Ascending aorta (tissue), 2 donors: ENCODE measurements around the gene COPG2. TPM values are rescaled to one million over a fixed set of nuclear protein-coding genes. Genes with fewer than 3 reads are reported as not detected.
"Not testable (repeated sequence)": the region's sequence is repeated elsewhere in the genome, so short reads cannot be mapped to it uniquely, and the experiment has no call there.

ENCODE experiments used
- DNase-seq, 2 donors: peaks; one replicate each; pipeline ENCODE4 v3.0.0-alpha.2; 2019; ENCODE audit warnings: low spot score in 2 of 2
- H3K27ac ChIP-seq, 2 donors: fragments of 200-600 bp; sonication (generic); one replicate each; pipeline ENCODE4 v1.5.1; 2016 to 2017; ENCODE audit warnings: mild to moderate bottlenecking in 1 of 2
- H3K27me3 ChIP-seq: fragments of 200-600 bp; sonication (generic); one replicate; pipeline ENCODE4 v1.5.1; 2017
- H3K36me3 ChIP-seq, 2 donors: fragments of 200-600 bp; sonication (generic); one replicate each; pipeline ENCODE4 v1.5.1; 2016
- H3K4me1 ChIP-seq, 2 donors: fragments of 200-600 bp; sonication (generic); one replicate each; pipeline ENCODE4 v1.5.1; 2016 to 2017; ENCODE audit warnings: mild to moderate bottlenecking in 1 of 2
- H3K4me3 ChIP-seq, 2 donors: fragments of 200-600 bp; sonication (generic); one replicate each; pipeline ENCODE4 v1.5.1; 2016 to 2017; ENCODE audit warnings: mild to moderate bottlenecking in 1 of 2
- H3K9me3 ChIP-seq, 2 donors: fragments of 200-600 bp; sonication (generic); one replicate each; pipeline ENCODE4 v1.5.1; 2016
- intact Hi-C: fragments of 100-400 bp; cut with DNase I; formaldehyde crosslinking; loops from one replicate; pipeline ENCODE4 v1.15.1; 2023
- total RNA-seq: library from RNA; depleted of rRNA; stranded (reverse); fragments of >200 nt; gene quantifications from one replicate; pipeline ENCODE4 v1.1.0, GENCODE V29; 2016
- TF ChIP-seq, protein P1 (sequence below), 3 experiments: fragments of 200-600 bp in 2 of 3; fragments of 450-650 bp in 1 of 3; sonication (generic) in 2 of 3; IDR thresholded peaks; one replicate each; pipeline ENCODE4 v1.5.1; 2016 to 2019; ENCODE audit warnings: antibody characterized with exemption in 3 of 3, mild to moderate bottlenecking in 1 of 3, moderate library complexity in 1 of 3

Gene COPG2
- total RNA-seq, 1 donor from 2014 or later: 5.4 TPM

DNA sequence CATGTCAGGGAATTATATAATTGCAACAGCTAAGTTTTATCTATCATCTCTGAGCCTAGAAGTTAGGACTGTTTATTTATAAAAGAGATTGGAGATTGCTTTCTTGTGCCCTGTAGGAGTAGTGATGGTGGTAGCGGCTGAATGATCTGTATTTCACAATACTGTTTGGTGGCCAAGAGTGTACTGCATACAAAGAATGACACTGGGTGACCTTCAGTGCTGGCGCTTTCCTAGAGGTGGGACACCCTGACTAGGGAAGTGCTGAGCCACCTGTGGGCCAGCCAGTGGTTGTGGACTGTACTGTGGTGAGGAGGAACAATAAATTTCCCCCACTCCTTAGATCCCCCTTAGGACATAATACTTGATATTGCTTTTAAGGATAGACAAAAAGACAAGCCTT lies 53.0 kb downstream of the COPG2 start:
- Histone ChIP-seq H3K36me3 (peaks cover 0 to 36% of the 10 kb centered on the region in 2 donors), H3K4me1 (no peaks in the 10 kb centered on the region), H3K9me3 (peaks cover 0 to 5% of the 10 kb centered on the region in 2 donors), H3K27ac (no peak overlapping the region), H3K27me3 (no peaks in the 10 kb centered on the region), H3K4me3 (no peak overlapping the region)
- no peak for DNase-seq
- TF ChIP-seq, protein P1, sequence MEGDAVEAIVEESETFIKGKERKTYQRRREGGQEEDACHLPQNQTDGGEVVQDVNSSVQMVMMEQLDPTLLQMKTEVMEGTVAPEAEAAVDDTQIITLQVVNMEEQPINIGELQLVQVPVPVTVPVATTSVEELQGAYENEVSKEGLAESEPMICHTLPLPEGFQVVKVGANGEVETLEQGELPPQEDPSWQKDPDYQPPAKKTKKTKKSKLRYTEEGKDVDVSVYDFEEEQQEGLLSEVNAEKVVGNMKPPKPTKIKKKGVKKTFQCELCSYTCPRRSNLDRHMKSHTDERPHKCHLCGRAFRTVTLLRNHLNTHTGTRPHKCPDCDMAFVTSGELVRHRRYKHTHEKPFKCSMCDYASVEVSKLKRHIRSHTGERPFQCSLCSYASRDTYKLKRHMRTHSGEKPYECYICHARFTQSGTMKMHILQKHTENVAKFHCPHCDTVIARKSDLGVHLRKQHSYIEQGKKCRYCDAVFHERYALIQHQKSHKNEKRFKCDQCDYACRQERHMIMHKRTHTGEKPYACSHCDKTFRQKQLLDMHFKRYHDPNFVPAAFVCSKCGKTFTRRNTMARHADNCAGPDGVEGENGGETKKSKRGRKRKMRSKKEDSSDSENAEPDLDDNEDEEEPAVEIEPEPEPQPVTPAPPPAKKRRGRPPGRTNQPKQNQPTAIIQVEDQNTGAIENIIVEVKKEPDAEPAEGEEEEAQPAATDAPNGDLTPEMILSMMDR (IDR thresholded peaks at IDR 0.05): no peak
- intact Hi-C loops: no loop called here

DNA sequence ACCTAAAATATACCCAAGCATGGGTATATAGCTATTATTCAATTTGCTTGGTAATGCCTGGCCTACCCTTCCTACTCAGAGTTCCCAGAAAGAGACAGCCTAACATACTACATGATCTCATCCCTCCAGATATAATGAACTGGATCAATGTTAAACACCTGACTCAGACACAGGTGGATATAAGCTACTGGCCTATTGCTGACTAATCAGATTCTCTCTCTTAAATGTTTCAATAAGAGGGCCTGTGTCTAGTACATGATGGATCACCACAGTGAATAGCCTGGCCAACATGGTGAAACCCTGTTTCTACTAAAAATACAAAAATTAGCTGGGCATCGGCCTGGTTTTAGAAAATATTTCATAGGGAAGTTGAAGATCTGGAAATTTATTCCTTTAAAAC lies 54.1 kb downstream of the COPG2 start:
- no peak for DNase-seq
- intact Hi-C loops: no loop called here
- Histone ChIP-seq H3K9me3 (peaks cover 0 to 5% of the 10 kb centered on the region in 2 donors), H3K27me3 (no peaks in the 10 kb centered on the region), H3K4me3 (no peak overlapping the region), H3K4me1 (no peaks in the 10 kb centered on the region), H3K27ac (no peak overlapping the region), H3K36me3 (peaks cover 0 to 46% of the 10 kb centered on the region in 2 donors)
- TF ChIP-seq, protein P1 (IDR thresholded peaks at IDR 0.05): no peak

DNA sequence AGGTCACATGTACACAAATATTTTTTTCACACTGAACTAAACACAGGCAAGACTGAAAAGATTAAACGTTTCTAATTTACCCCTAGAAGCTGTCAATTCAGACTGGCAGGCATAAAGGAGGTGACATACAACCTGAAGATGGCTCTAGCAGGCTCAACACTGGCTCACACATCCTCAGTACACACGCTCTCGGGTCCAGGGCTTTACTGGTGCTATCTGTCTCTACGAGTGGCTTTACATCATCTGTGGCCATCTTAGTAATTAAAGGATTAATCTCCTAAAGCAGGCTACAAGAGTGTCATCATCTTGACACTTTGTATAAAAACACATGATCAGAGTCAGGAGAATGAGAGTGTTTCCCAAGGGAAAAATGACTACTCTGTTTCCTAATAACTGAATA lies 57.3 kb downstream of the COPG2 start:
- H3K27ac ChIP-seq: no peak overlapping the region
- peaks cover 5 to 77% of the 10 kb centered on the region in 2 donors for H3K36me3 ChIP-seq
- H3K4me1 ChIP-seq: no peaks in the 10 kb centered on the region
- no peaks in the 10 kb centered on the region for H3K9me3 ChIP-seq
- no peak for DNase-seq
- H3K4me3 ChIP-seq: no peak overlapping the region
- no peaks in the 10 kb centered on the region for H3K27me3 ChIP-seq
- intact Hi-C loops: no loop called here
- TF ChIP-seq, protein P1 (IDR thresholded peaks at IDR 0.05): no peak

DNA sequence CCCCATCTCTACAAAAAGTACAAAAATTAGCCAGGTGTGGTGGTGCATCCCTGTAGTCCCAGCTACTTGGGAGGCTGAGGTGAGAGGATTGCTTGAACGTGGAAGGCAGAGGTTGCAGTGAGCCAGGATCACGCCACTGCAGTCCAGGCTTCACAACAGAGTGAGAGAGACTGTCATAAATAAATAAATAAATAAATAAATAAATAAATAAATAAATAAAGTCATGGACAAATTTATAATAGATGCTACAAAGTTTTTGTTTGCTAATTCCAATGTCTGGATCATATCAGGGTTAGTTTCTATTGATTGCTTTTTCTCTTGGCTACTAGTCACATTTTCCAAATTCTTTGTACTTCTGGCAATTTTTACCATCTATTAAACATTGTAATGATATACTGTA lies 61.5 kb downstream of the COPG2 start:
- H3K4me1 ChIP-seq, H3K9me3 ChIP-seq, H3K27ac ChIP-seq, H3K27me3 ChIP-seq, intact Hi-C loops, H3K4me3 ChIP-seq, DNase-seq: not testable (repeated sequence)
- peaks cover 5 to 64% of the 10 kb centered on the region in 2 donors for H3K36me3 ChIP-seq

DNA sequence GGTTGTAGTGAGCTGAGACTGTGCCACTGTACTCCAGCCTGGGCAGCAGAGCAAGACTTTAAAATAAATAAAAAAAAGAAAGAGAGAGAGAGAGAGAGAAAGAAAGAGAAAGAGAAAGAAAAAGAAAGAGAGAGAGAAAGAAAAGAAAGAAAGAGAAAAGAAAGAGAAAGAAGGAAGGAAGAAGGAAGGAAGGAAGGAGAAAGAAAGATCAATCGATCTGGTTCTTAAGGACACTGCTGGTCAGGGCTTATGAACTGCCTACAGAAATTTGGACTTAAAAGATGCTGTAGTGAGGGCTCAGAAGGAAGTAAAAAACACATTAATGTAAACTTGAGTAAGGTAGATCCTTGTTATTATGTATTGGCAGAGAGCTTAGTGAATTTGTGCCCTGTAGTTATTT lies 62.4 kb downstream of the COPG2 start:
- Histone ChIP-seq H3K27ac (no peak overlapping the region), H3K36me3 (peaks cover 5 to 58% of the 10 kb centered on the region in 2 donors), H3K9me3 (no peaks in the 10 kb centered on the region), H3K27me3 (no peaks in the 10 kb centered on the region), H3K4me3 (no peak overlapping the region), H3K4me1 (no peaks in the 10 kb centered on the region)
- intact Hi-C loops: no loop called here
- TF ChIP-seq, protein P1 (IDR thresholded peaks at IDR 0.05): no peak
- no peak for DNase-seq

DNA sequence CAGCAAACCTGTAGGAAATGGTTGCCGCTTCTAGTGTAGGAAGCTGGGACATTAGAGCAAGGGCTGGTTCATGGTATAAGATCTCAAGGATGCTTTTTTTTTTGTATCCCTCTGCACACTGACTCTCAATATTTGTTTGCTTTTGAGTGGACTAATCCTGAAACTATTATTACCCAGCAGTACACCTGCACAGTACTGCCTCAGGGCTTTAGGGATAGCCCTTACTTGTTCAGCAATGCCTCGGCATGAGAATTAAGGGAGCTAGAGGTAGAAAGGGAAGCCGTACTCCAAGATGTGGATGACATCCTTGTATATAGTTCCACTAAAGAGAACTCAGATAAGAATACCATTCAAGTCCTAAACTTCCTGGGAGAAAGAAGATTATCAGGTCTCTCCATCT lies 70.5 kb downstream of the COPG2 start:
- Histone ChIP-seq H3K36me3 (peaks cover 0 to 3% of the 10 kb centered on the region in 2 donors), H3K27ac (no peak overlapping the region), H3K4me1 (no peaks in the 10 kb centered on the region), H3K4me3 (no peak overlapping the region), H3K27me3 (no peaks in the 10 kb centered on the region), H3K9me3 (no peaks in the 10 kb centered on the region)
- TF ChIP-seq, protein P1 (IDR thresholded peaks at IDR 0.05): no peak
- no peak for DNase-seq
- intact Hi-C loops: no loop called here
